K562 (cell line): Measurements from ENCODE around the gene ZC3H6. TPM values are rescaled to one million over a fixed set of nuclear protein-coding genes. Genes with fewer than 3 reads are reported as not detected.
A peak's percentile ranks its signal among the peaks of the same experiment; 100 is the strongest.
"Not testable (repeated sequence)": the region's sequence is repeated elsewhere in the genome, so short reads cannot be mapped to it uniquely, and the experiment has no call there.

Experiments used
- ATAC-seq: fragments of 200-7000 bp; cut with Tn5 transposase; 3 replicates; pipeline ENCODE4 v1.9.1; 2020; ENCODE audit warnings: moderate library complexity
- BruUV-seq: library from RNA; stranded (reverse); fragments of 400-500 nt; replicated peaks from 2 replicates; lab custom pipeline; 2021; lab: Mats Ljungman, UMichigan
- CTCF ChIA-PET: fragments of 300-600 bp; formaldehyde crosslinking; extraction: SDS; loops from one replicate; lab custom pipeline; 2021; ENCODE audit warnings: low intra/inter-chr PET ratio; lab: Yijun Ruan, JAX
- POLR2A ChIA-PET: fragments of 300-600, 350-650 bp; sonication (Branson Sonifier 250); formaldehyde crosslinking; extraction: SDS; loops from one replicate; lab custom pipeline; 2021; ENCODE audit warnings: antibody characterized with exemption, inconsistent platforms; lab: Yijun Ruan, JAX
- DNase-seq, 4 experiments: peaks; one replicate each; pipeline versions ENCODE4 v3.0.0 to v3.0.0-alpha.2; 2011 to 2018; ENCODE audit warnings: low spot score in 3 of 4, mixed read lengths in 3 of 4; ENCODE audit errors: extremely low read depth in 1 of 4
- FAIRE-seq: peaks from 2 replicates; lab custom pipeline; 2011; peaks lifted over from hg19 to GRCh38; lab: Jason Lieb, UNC
- H2AFZ ChIP-seq: 2 replicates; pipeline ENCODE4 v1.6.0; 2011; ENCODE audit warnings: low read depth, low read length, control low read depth, inconsistent platforms
- H3K27ac ChIP-seq: fragments of 200-600 bp; 3 replicates; pipeline ENCODE4 v1.8.0; 2011; ENCODE audit warnings: low read depth, mild to moderate bottlenecking, control low read depth, inconsistent platforms, low read length, moderate library complexity, mixed read lengths; ENCODE audit errors: extremely low read depth
- H3K27me3 ChIP-seq, 2 experiments: fragments of 300-600 bp in 1 of 2; 2 replicates in 1 of 2; 3 replicates in 1 of 2; pipeline versions ENCODE4 v1.6.0 to v1.8.0; 2011; ENCODE audit warnings: inconsistent platforms in 2 of 2, low read length in 2 of 2, mild to moderate bottlenecking in 1 of 2, mixed read lengths in 1 of 2, moderate library complexity in 1 of 2; ENCODE audit not compliant: control insufficient read depth in 2 of 2, insufficient read depth in 2 of 2
- H3K36me3 ChIP-seq: fragments of 300-600 bp; 3 replicates; pipeline ENCODE4 v1.8.0; 2011; ENCODE audit warnings: mild to moderate bottlenecking, low read length, inconsistent platforms; ENCODE audit not compliant: control insufficient read depth, insufficient read depth
- H3K4me1 ChIP-seq, 2 experiments: fragments of 200-600 bp in 1 of 2; replicated peaks in 1 of 2; 2 replicates in 1 of 2; 3 replicates in 1 of 2; pipeline versions ENCODE4 v1.5.1 to v1.8.0; 2011; ENCODE audit warnings: inconsistent platforms in 2 of 2, low read length in 2 of 2, mild to moderate bottlenecking in 1 of 2, mixed read lengths in 1 of 2, moderate library complexity in 1 of 2; ENCODE audit not compliant: control insufficient read depth in 2 of 2, insufficient read depth in 2 of 2
- H3K4me2 ChIP-seq: 2 replicates; pipeline ENCODE4 v1.6.1; 2011; ENCODE audit warnings: low read length, control low read depth, inconsistent platforms, mixed read lengths; ENCODE audit not compliant: insufficient read depth
- H3K4me3 ChIP-seq: fragments of 200-600 bp; sonication (generic), shearing (Covaris generic); 2 replicates; pipeline ENCODE4 v1.5.1; 2016; ENCODE audit warnings: control low read depth, inconsistent platforms
- H3K79me2 ChIP-seq: fragments of 200-600 bp; 3 replicates; pipeline ENCODE4 v1.8.0; 2011; ENCODE audit warnings: low read length, inconsistent platforms; ENCODE audit not compliant: control insufficient read depth, insufficient read depth
- H3K9ac ChIP-seq, 2 experiments: 2 replicates each; pipeline versions ENCODE4 v1.6.0 to v1.6.1; 2011; ENCODE audit warnings: low read depth in 2 of 2, low read length in 2 of 2, control low read depth in 1 of 2, inconsistent platforms in 1 of 2, mild to moderate bottlenecking in 1 of 2, mixed read lengths in 1 of 2; ENCODE audit not compliant: insufficient read depth in 1 of 2
- H3K9me1 ChIP-seq: one replicate; pipeline ENCODE4 v1.6.0; 2011; ENCODE audit warnings: inconsistent platforms, mild to moderate bottlenecking, low read length, moderate library complexity; ENCODE audit not compliant: control insufficient read depth, insufficient read depth
- H3K9me3 ChIP-seq: replicated peaks from 2 replicates; pipeline ENCODE4 v1.5.1; 2011; ENCODE audit warnings: low read depth, low read length, inconsistent platforms; ENCODE audit not compliant: control insufficient read depth, insufficient read depth
- H4K20me1 ChIP-seq: replicated peaks from 2 replicates; pipeline ENCODE4 v1.6.1; 2011; ENCODE audit warnings: low read length, inconsistent platforms, mixed read lengths; ENCODE audit not compliant: control insufficient read depth, insufficient read depth
- DACH1 ChIP-seq: fragments of 450-650 bp; IDR thresholded peaks from 2 replicates; pipeline ENCODE4 v1.6.1; 2018; ENCODE audit not compliant: partially characterized antibody
- FOXP1 ChIP-seq: sonication (generic); formaldehyde crosslinking; IDR thresholded peaks from 2 replicates; pipeline ENCODE4 v1.8.0; 2022; ENCODE audit warnings: mild to moderate bottlenecking, missing genetic modification reagents
- SPI1 ChIP-seq: IDR thresholded peaks from 2 replicates; pipeline ENCODE4 v1.6.1; 2011; ENCODE audit warnings: low read depth, low read length, control low read depth, borderline replicate concordance
- WGBS: fragments of 100-300 bp; shearing (Covaris generic); methylation state at CpG from one replicate; pipeline ENCODE4 v1.1.6; 2016; ENCODE audit warnings: low coverage, mixed read lengths; ENCODE audit not compliant: insufficient coverage; ENCODE audit errors: missing lambda C conversion rate; 5-methylcytosine and 5-hydroxymethylcytosine counted together
- in situ Hi-C: fragments of 300-500 bp; cut with MboI; formaldehyde crosslinking; loops from 4 replicates; pipeline ENCODE4 v1.15.0; 2018; ENCODE audit warnings: inconsistent platforms, mixed read lengths
- intact Hi-C: fragments of 100-400 bp; cut with micrococcal nuclease; formaldehyde crosslinking; loops from 2 replicates; pipeline ENCODE4 v1.14.2; 2022
- polyA plus RNA-seq, 8 experiments: library from polyadenylated mRNA; depleted of rRNA in 4 of 8; stranded (reverse) in 5 of 8; unstranded in 3 of 8; fragments of >200 nt; fragmentation: Nextera tagmentation in 2 of 8; fragmentation: Illumina TruSeq in 1 of 8; extraction: Ambion mirVana in 2 of 8; extraction: Trizol in 1 of 8; gene quantifications; 2 replicates each; pipeline versions ENCODE4 v1.2.1 to v1.2.3, GENCODE V29; 2011 to 2014; ENCODE audit warnings: inconsistent platforms in 1 of 8, missing spikeins in 1 of 8
- total RNA-seq, 7 experiments: library from RNA; depleted of rRNA in 6 of 7; stranded (reverse); fragments of >200 nt in 6 of 7; fragmentation: Illumina TruSeq in 2 of 7; extraction: Trizol in 2 of 7; gene quantifications; 2 replicates each; pipeline versions ENCODE4 v1.2.1 to v1.2.3, GENCODE V29; 2011 to 2021; ENCODE audit warnings: low replicate concordance in 1 of 7
- TF ChIP-seq, protein P1 (sequence below), 3 experiments: IDR thresholded peaks in 2 of 3; conservative IDR thresholded peaks in 1 of 3; 2 replicates each; pipeline ENCODE4 v1.5.1; 2011 to 2012; ENCODE audit warnings: low read length in 3 of 3, mild to moderate bottlenecking in 3 of 3, control low read depth in 2 of 3, improper control_type of control experiment in 1 of 3, inconsistent platforms in 1 of 3, low read depth in 1 of 3, mixed read lengths in 1 of 3, moderate library complexity in 1 of 3; ENCODE audit not compliant: insufficient read depth in 2 of 3

The ZC3H6 gene
- total and polyA plus RNA-seq, 9 of the 15 experiments (the other 6 are each of a cell fraction or from before 2014, with no cell fraction given), result 0.45 to 1.9 (median 1.5) TPM

DNA sequence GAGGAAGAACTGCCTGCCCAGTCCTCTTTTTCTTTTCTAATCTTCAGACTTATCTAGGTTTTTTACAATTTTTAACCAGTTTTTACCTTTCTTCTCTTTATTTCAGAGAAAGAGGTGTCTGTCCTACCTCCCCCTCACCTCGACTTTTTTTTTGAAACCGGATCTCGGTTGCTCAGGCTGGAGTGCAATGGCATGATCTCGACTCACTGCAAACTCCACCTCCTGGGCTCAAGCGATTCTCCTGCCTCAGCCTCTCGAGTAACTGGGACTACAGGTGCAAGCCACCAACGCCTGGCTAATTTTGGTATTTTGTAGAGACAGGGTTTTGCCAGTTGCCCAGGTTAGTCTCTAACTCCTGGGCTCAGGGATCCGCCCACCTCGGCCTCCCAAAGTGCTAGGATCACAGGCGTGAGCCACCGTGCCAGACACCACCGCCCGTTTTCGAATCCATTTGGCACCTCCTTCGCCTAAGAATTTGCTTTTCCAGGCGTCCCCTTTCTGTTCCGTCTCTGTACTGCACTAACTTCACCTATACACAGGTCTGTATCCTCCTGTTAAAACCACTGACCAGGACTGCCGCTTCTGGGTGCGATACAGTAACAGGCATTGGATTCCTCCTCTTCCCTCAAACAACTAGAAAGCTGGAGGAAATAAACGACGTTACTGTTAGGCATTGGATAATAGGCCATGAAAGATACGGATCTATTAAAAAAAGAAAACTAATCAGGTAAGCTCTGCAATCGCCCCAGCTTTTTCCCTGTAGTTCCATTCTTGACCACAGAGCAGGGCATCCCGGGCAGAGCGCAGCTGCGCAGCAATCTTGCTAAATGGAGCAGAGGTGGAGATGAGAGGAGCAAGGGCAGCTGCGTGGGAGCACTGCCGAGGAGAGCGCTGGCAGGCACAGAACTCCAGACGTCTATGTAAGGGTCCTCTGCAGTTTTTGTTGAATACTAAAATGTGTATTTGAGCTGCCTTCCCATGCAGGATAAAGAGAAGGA lies 69.9 kb downstream of the ZC3H6 start (continued):
- TF ChIP-seq, protein P1, sequence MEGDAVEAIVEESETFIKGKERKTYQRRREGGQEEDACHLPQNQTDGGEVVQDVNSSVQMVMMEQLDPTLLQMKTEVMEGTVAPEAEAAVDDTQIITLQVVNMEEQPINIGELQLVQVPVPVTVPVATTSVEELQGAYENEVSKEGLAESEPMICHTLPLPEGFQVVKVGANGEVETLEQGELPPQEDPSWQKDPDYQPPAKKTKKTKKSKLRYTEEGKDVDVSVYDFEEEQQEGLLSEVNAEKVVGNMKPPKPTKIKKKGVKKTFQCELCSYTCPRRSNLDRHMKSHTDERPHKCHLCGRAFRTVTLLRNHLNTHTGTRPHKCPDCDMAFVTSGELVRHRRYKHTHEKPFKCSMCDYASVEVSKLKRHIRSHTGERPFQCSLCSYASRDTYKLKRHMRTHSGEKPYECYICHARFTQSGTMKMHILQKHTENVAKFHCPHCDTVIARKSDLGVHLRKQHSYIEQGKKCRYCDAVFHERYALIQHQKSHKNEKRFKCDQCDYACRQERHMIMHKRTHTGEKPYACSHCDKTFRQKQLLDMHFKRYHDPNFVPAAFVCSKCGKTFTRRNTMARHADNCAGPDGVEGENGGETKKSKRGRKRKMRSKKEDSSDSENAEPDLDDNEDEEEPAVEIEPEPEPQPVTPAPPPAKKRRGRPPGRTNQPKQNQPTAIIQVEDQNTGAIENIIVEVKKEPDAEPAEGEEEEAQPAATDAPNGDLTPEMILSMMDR (IDR thresholded peaks at IDR 0.05 in 2 of 3, conservative IDR thresholded peaks at IDR 0.05 in 1 of 3; ENCODE audit: insufficient read depth in 2 of 3, low read depth in 1 of 3, low read length in 3 of 3), result peak; percentile 23 to 50 (median 29); a peak in 4 of 6 replicates
- TF ChIP-seq DACH1 (peak; percentile 21), FOXP1 (CRISPR knock-in tag) (no peak)
- TF ChIP-seq, all 486 proteins: peak for 4

DNA sequence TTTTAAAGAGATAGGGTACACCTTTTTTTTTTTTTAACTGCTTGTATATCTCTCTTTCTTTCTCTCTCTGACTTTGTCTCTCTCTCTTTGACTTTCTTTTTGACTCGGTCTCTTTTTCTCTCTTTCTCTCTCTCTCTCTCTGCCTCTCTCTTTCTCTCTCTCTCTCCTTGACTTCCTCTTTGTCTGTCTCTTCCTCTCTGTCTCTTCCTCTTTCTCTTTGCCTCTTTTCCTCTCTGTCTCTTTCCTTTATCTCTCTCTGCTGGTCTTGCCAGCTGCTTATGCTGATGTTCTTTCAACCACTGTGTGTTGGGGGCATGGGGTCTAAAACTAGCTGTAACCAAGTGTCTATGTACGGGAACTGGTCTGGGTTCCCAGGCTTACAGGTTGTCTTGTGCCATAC lies 76.9 kb downstream of the ZC3H6 start:
- CTCF ChIA-PET, H3K36me3 ChIP-seq, H3K9me1 ChIP-seq, H3K79me2 ChIP-seq, ATAC-seq, H3K27me3 ChIP-seq, H3K4me1 ChIP-seq, in situ Hi-C loops, H4K20me1 ChIP-seq, intact Hi-C loops, BruUV-seq, H3K9ac ChIP-seq, H3K4me2 ChIP-seq, POLR2A ChIA-PET: not testable (repeated sequence)
- 100% methylated on average over 1 of the region's 2 CpGs for WGBS
- peak; percentile 43; the same call in 1 of the 2 replicates for TF ChIP-seq SPI1
- TF ChIP-seq, all 486 proteins: peak for 1; not testable (repeated sequence) for 485
- FAIRE-seq, H3K27ac ChIP-seq, DNase-seq, H2AFZ ChIP-seq, H3K9me3 ChIP-seq, H3K4me3 ChIP-seq: not testable (repeated sequence)
